Adrenal gland (tissue), 12 donors: Measurements from ENCODE around the gene MOB3B. TPM values are rescaled to one million over a fixed set of nuclear protein-coding genes. Genes with fewer than 3 reads are reported as not detected.

Experiments
- DNase-seq, 7 donors: peaks; one replicate each; pipeline ENCODE4 v3.0.0-alpha.2; 2019 to 2020
- H3K27ac ChIP-seq, 5 donors: fragments of 200-600 bp; sonication (generic) in 4 of 5; 1 replicate in 3 of 5; 2 replicates in 2 of 5; pipeline versions ENCODE4 v1.5.1 to v1.8.0; 2016 to 2020; ENCODE audit warnings: mild to moderate bottlenecking in 1 of 5
- H3K27me3 ChIP-seq: fragments of 200-600 bp; 2 replicates; pipeline ENCODE4 v1.8.0; 2021
- H3K36me3 ChIP-seq, 2 donors: fragments of 200-600 bp; replicated peaks in 1 of 2; 1 replicate in 1 of 2; 2 replicates in 1 of 2; pipeline versions ENCODE4 v1.5.1 to v1.8.0; 2018 to 2022
- H3K4me1 ChIP-seq, 2 donors: fragments of 200-600 bp; replicated peaks in 1 of 2; 1 replicate in 1 of 2; 2 replicates in 1 of 2; pipeline versions ENCODE4 v1.5.1 to v1.8.0; 2018 to 2021
- H3K4me3 ChIP-seq, 4 donors: fragments of 200-600 bp; sonication (generic) in 3 of 4; one replicate each; pipeline ENCODE4 v1.5.1; 2016 to 2018
- H3K9me3 ChIP-seq, 3 donors: fragments of 200-600 bp; sonication (generic) in 1 of 3; replicated peaks in 1 of 3; 1 replicate in 2 of 3; 2 replicates in 1 of 3; pipeline versions ENCODE4 v1.5.1 to v1.8.0; 2016 to 2021
- POLR2A ChIP-seq, 2 donors: fragments of 450-650 bp; IDR thresholded peaks; one replicate each; pipeline ENCODE4 v1.6.1; 2017; ENCODE audit warnings: antibody characterized with exemption in 2 of 2, mild to moderate bottlenecking in 2 of 2, moderate library complexity in 1 of 2
- WGBS, 4 donors: extraction: QIAGEN DNeasy Blood & Tissue Kit in 2 of 4; methylation state at CpG; one replicate each; pipeline versions ENCODE4 v1.1.5 to v1.1.7; 2013 to 2017; 5-methylcytosine and 5-hydroxymethylcytosine counted together
- intact Hi-C, 2 donors: fragments of 100-400 bp; cut with DNase I; formaldehyde crosslinking; loops; one replicate each; pipeline versions ENCODE4 v1.14.1 to v1.15.0; 2022 to 2023
- polyA plus RNA-seq, 3 donors: library from polyadenylated mRNA; stranded (reverse); fragments of 200-250 nt in 2 of 3; fragments of 350-450 nt in 1 of 3; fragmentation: Illumina TruSeq in 1 of 3; extraction: RNeasy Lipid Tissue Mini Kit (QIAGEN cat#74804) in 1 of 3; gene quantifications; one replicate each; pipeline ENCODE4 v1.2.3, GENCODE V29; 2013 to 2014
- total RNA-seq, 9 donors: library from RNA; depleted of rRNA in 4 of 9; stranded (reverse); fragments of >200 nt in 4 of 9; fragments of 120-200 nt in 1 of 9; fragmentation: NEBNext Ultra II Directional in 1 of 9; extraction: Animal tissue kit (Norgen Biotek cat#: 25700) in 1 of 9; gene quantifications; one replicate each; pipeline versions ENCODE4 v1.1.0 to v1.2.4, GENCODE V29; 2013 to 2023
- TF ChIP-seq, protein P1 (sequence below), 6 experiments: fragments of 450-650 bp in 4 of 6; fragments of 200-600 bp in 2 of 6; sonication (generic) in 1 of 6; IDR thresholded peaks; 1 replicate in 5 of 6; 2 replicates in 1 of 6; pipeline versions ENCODE4 v1.5.1 to v1.8.0; 2016 to 2021; ENCODE audit warnings: antibody characterized with exemption in 6 of 6, mild to moderate bottlenecking in 2 of 6, moderate library complexity in 1 of 6
- donor health status: healthy with polysubstance abuse.
- donor health status: Bipolar disorder and iron deficiency.
- donor health status: DM: yes; HTN: yes; CAD: no.
- donor health status: DM: no; HTN: no; CAD: no.
- donor health status: DM: no; HTN: no; CAD: no.
- donor health status: DM: yes; HTN: yes; CAD: no.

MOB3B gene
- total and polyA plus RNA-seq, 12 donors = 1.3 to 9.0 (median 3.4) TPM

DNA sequence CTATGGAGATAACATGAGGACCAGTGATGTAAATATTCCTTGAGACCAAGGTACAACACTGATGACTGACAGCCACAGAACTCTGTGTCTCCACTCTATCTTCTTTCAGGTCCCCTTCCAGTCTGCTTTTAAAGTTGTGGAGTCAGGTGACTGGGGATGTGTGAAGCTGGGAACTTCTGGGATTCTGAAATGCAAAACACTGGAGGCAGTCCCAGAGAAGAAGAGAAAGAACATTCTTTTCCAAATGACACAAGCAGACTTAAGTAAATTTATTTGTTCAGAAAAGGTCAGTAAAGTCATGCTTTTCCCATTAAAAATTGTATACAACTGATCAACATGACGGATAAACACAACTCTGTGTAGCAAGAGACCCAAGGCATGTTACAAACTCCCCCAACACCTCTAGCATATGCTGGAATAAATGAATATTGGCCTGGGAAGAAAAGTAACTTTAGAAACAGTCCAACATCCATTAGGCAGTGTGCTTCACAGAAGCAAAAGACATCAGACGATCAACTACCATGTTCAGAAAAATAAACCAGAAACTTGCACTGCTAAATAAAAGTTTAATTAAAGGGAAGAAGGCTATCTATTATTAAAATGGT, 98.0 kb downstream of the MOB3B start:
- H3K27ac ChIP-seq = no peak overlapping the region
- intact Hi-C loops = no loop called here
- no peaks in the 10 kb centered on the region for H3K27me3 ChIP-seq
- no peak for DNase-seq
- H3K36me3 ChIP-seq = no peaks in the 10 kb centered on the region
- no peak for TF ChIP-seq POLR2A (IDR thresholded peaks at IDR 0.05)
- TF ChIP-seq, protein P1, sequence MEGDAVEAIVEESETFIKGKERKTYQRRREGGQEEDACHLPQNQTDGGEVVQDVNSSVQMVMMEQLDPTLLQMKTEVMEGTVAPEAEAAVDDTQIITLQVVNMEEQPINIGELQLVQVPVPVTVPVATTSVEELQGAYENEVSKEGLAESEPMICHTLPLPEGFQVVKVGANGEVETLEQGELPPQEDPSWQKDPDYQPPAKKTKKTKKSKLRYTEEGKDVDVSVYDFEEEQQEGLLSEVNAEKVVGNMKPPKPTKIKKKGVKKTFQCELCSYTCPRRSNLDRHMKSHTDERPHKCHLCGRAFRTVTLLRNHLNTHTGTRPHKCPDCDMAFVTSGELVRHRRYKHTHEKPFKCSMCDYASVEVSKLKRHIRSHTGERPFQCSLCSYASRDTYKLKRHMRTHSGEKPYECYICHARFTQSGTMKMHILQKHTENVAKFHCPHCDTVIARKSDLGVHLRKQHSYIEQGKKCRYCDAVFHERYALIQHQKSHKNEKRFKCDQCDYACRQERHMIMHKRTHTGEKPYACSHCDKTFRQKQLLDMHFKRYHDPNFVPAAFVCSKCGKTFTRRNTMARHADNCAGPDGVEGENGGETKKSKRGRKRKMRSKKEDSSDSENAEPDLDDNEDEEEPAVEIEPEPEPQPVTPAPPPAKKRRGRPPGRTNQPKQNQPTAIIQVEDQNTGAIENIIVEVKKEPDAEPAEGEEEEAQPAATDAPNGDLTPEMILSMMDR (IDR thresholded peaks at IDR 0.05) = no peak
- H3K4me3 ChIP-seq = no peak overlapping the region
- WGBS, 4 donors = 38 to 85% (median 68%) methylated on average over 2 of the region's 2 CpGs
- H3K4me1 ChIP-seq = peaks cover 0 to 21% of the 10 kb centered on the region in 2 donors
- H3K9me3 ChIP-seq = no peaks in the 10 kb centered on the region

DNA sequence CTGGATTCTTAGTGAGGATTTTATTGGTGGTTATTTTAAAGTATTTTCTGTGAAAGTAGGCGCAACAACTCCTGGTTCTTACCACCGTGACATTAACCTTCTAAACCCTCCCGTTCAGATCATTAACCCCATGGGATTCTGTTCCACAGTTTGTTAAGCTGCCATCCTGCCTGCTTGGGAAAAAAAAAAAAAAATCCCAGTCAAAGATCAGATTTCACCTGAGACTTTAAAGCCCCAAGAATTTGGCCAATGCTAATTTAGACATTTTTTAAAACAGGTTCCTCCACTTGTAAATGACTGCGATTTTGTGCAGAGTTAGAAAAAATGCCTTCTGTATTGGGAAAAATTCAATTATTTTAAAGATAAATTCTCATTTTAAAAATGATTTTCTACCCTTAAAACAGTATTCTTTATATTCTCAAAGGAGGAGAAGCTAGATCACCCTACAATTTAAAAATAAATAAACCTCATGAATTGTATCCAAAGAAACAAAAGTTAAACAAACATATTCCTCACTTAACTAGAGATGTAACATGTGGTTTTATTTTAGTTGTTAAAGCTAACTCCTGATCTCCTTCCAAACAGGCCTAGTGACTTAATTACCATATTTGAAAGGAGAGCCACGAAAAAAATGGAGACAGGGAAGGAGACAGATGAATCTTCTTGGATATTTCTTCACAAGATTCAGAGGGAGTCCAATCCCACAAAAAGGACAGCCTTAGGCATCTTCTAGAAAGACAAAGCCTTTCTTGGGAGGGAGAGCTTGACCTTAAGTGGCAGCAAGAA, 98.7 kb downstream of the MOB3B start:
- H3K27ac ChIP-seq = no peak overlapping the region
- intact Hi-C loops = no loop called here
- peaks cover 0 to 21% of the 10 kb centered on the region in 2 donors for H3K4me1 ChIP-seq
- WGBS, 4 donors = 82 to 91% (median 85%) methylated on average over 5 of the region's 5 CpGs
- no peaks in the 10 kb centered on the region for H3K9me3 ChIP-seq
- no peak overlapping the region for H3K4me3 ChIP-seq
- DNase-seq = no peak
- no peak for TF ChIP-seq POLR2A (IDR thresholded peaks at IDR 0.05)
- TF ChIP-seq, protein P1 (IDR thresholded peaks at IDR 0.05) = no peak
- H3K27me3 ChIP-seq = no peaks in the 10 kb centered on the region
- no peaks in the 10 kb centered on the region for H3K36me3 ChIP-seq

DNA sequence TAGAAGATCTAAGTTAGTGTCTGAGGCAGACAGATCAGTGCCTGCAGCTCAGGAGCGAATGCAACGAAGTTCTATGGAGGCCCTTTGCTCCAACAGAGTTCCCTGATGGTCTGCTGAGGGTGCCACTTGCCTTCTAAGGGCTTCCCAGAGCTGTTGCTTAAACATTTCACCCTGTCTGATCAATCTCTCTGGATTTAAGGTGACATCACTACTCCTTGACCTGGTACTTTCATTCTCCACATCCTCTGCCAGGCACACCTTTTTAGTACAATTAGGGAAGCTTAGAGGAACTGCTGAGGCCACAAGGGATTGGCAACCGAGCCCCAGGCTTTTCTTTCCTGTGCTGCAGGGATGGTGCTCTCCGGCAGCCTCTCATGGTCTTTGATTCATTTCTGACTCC, 99.7 kb downstream of the MOB3B start:
- Histone ChIP-seq H3K9me3 (no peaks in the 10 kb centered on the region), H3K4me3 (no peak overlapping the region), H3K27me3 (no peaks in the 10 kb centered on the region), H3K4me1 (peaks cover 0 to 21% of the 10 kb centered on the region in 2 donors), H3K36me3 (no peaks in the 10 kb centered on the region), H3K27ac (no peak overlapping the region)
- TF ChIP-seq, protein P1 (IDR thresholded peaks at IDR 0.05) = no peak
- no peak for TF ChIP-seq POLR2A (IDR thresholded peaks at IDR 0.05)
- intact Hi-C loops = no loop called here
- WGBS, 4 donors = 69 to 95% (median 83%) methylated on average over 4 of the region's 4 CpGs
- DNase-seq = no peak

DNA sequence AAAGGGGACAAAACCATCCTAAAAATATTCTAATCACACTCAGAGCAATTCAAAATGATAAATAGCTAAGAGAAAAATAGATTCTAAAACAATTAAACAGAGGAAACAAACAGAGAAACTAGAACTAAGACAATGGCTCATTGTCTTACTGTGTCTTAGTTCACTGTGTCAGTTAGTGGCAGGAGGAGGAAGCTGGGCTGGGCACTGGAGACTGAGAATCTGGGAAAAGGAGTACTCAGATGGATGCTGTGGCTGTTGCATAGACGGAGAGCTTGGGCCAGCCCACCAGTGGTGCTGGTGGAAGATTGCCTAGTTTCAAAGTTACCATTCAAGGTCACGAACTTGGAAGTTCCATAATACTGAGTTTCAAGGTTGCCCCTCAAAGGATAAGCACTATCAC, 100.2 kb downstream of the MOB3B start:
- Histone ChIP-seq H3K27ac (no peak overlapping the region), H3K4me1 (peaks cover 0 to 21% of the 10 kb centered on the region in 2 donors), H3K4me3 (no peak overlapping the region), H3K9me3 (no peaks in the 10 kb centered on the region), H3K27me3 (no peaks in the 10 kb centered on the region), H3K36me3 (no peaks in the 10 kb centered on the region)
- intact Hi-C loops = no loop called here
- no peak for DNase-seq
- TF ChIP-seq, protein P1 (IDR thresholded peaks at IDR 0.05) = no peak
- no peak for TF ChIP-seq POLR2A (IDR thresholded peaks at IDR 0.05)
- 63 to 85% (median 72%) methylated on average over 2 of the region's 2 CpGs for WGBS, 4 donors
